Esophagus muscularis mucosa (tissue), 4 donors: ENCODE results near the gene TMEM51.

Experiments
- CTCF ChIP-seq, 3 experiments: fragments of 200-600 bp in 2 of 3; fragments of 450-650 bp in 1 of 3; sonication (generic) in 2 of 3; IDR thresholded peaks; one replicate each; pipeline ENCODE4 v1.5.1; 2017 to 2019; ENCODE audit warnings: antibody characterized with exemption in 3 of 3, mild to moderate bottlenecking in 2 of 3, moderate library complexity in 1 of 3
- EP300 ChIP-seq: sonication (generic); formaldehyde crosslinking; IDR thresholded peaks from one replicate; pipeline ENCODE4 v1.6.1; 2017; ENCODE audit warnings: antibody characterized with exemption
- POLR2A ChIP-seq: fragments of 450-650 bp; IDR thresholded peaks from one replicate; pipeline ENCODE4 v1.6.1; 2017; ENCODE audit warnings: antibody characterized with exemption, moderate library complexity, mild to moderate bottlenecking, low read depth

DNA sequence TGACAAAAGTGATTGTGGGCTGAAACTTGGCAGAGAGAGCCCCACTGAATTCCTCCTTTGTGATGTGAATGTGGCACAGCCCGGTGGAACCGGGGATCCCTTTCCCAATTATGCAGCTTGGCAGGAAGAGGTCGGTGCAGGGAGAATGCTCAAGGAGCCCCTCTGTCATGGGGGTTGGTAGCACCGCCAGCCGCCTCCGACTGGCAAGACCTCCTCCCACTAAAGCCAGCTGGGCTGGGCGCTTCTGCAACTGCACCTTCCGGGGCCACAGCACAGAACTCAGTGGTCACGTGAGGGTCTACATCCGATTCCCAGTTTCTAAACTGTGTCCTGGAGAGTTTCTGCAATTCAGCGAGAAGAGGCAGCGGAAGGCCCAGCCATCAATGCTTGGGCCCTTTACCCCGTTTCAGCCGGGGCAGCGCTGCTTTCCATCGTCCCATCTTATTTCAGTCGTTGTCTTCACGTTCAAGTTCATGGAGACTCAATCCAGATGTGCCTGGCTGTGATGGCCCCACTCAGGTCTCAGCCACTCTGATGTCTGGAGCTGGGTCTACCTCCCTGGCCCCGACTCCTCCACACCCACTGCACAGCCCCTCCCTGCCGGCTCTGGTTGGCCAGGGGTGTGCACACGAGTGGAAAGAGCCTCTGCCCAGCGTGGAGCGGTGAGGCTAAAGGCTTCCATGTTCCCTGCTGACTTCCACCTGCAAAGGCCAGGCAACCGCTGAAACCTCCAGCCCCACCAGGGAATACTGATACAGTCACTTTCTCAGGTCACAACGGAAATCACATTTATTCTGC lies 53.7 kb downstream of the TMEM51 start:
- no peak for TF ChIP-seq CTCF (IDR thresholded peaks at IDR 0.05)
- no peak for TF ChIP-seq EP300
- no peak for TF ChIP-seq POLR2A
